HG03060 (cell line): ENCODE data around the gene FAM163A.

Experiments
- ATAC-seq: cut with Tn5 transposase; IDR thresholded peaks from one replicate; pipeline ENCODE4 v1.9.1; 2021; ENCODE audit warnings: low read depth, moderate number of reproducible peaks; ENCODE audit not compliant: unreplicated experiment

Gene FAM163A

DNA sequence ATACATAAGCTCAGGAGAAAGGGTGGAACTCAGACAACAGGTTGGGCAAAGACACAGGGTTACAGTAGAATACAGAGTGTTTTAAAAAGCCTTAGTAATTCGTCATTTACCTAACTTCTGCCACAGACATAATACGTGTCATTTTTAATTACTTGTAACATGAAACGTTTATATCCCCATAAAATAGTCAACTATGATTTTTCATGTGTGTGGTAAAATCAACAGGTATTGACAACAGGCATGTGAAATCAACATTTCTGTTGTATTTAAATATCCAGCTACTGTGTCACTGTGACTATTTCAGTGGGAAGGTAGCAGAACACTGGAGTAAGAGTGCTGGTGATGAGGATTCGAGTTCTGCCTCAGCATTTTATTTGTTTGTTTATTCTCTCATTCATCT lies 5.7 kb downstream of the FAM163A start:
- ATAC-seq = no peak

DNA sequence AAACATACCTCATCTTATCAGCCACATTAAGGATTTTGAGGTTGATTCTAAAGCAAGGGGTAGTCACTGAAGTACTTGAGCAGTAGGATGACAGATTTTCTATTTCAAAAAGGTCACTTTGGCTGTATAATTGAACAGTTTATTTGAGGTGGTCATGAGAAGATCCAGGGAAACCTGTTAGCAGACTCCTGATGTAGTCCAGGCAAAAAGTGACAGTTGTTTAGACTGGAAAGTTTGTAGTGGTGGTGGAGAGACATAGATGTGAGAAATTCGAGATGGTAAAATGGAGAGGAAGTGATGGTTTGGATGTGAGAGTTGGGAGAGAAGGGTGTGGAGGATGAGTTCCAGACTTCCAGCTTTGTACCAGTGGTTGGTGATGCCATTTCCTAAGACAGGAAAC lies 7.5 kb downstream of the FAM163A start:
- ATAC-seq = no peak

GRCh38 chr1:179753061-179753460 lies 10.0 kb downstream of the FAM163A start:
- ATAC-seq = no peak

- no peak for ATAC-seq
Measured at GRCh38 chr1:179754041-179754624, 11.0 kb downstream of the FAM163A start.

GRCh38 chr1:179757933-179758332 lies 14.8 kb downstream of the FAM163A start:
- ATAC-seq = no peak

DNA sequence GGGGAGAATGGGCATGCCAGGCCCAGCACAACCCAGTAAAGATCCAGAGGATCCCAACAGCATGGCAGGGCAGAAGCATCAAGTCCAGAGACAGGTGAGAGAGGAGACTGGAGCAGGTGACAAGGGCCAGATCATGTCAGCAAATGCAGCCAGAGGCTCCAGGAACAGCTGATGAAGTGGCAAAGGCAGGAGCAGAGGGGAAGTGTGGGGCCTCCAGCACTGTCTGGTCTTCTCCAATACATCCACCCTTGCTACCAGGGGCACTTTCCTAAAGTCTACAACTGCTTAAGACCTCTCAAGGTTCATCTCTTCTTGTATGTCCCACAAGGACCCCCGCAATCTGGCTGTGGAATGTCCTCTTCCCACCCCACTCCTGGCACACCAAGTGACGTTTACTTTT lies 17.4 kb downstream of the FAM163A start:
- ATAC-seq = no peak

GRCh38 chr1:179761296-179761695 lies 18.2 kb downstream of the FAM163A start:
- no peak for ATAC-seq

GRCh38 chr1:179761846-179762640 lies 19.0 kb downstream of the FAM163A start:
- no peak for ATAC-seq

- no peak for ATAC-seq
Measured at GRCh38 chr1:179767177-179767581, 24.1 kb downstream of the FAM163A start.

DNA sequence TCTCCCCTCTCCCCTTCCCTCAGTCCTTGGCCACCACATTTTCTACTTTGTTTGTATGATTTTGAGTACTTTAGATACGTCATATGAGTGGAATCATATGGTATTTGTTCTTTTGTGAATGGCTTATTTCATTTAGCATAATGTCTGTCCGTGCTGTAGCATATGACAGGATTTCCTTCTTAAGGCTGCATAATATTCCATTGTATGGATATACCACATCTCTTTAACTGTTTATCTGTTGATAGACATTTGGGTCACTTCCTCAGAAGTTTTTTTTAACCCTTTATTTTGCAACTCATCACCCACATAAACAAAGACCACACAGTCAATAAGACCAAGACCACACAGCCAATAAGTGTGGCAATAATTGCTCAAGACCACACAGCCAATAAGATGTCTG lies 24.9 kb downstream of the FAM163A start:
- ATAC-seq = no peak

DNA sequence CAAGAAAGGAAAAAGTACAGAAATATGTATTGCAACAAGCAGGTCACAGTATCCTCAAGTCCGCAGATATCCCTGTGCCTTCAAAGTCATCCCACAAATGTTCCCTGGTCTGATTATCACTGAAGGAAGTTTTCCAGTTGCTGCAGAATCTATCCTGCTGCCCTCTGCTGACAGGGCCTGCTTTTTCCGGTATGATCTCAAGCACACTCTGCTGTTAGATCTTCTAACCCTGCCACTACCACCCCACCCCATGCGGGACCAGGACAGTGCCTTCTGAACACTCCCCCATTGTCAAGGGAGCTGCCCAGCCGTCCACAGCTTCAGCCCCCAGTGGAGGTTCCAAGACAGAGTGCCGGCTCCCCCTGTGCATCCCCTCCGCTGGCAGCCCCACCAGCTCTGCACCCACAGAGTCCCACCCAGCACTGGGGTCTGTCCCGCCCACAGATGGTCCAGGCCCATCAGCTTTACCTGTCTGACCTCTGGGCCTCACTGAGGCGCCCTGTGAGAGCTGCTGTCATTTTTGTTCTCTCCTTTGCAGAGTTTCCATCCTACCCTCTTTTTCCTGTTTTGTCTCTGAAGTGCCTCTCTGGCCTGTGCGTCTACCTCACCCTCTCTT lies 27.9 kb downstream of the FAM163A start:
- ATAC-seq = no peak

GRCh38 chr1:179773264-179773663 lies 30.2 kb downstream of the FAM163A start:
- ATAC-seq = no peak

GRCh38 chr1:179774000-179774399 lies 30.9 kb downstream of the FAM163A start:
- ATAC-seq = no peak

- no peak for ATAC-seq
Measured at GRCh38 chr1:179774566-179774965, 31.5 kb downstream of the FAM163A start.

DNA sequence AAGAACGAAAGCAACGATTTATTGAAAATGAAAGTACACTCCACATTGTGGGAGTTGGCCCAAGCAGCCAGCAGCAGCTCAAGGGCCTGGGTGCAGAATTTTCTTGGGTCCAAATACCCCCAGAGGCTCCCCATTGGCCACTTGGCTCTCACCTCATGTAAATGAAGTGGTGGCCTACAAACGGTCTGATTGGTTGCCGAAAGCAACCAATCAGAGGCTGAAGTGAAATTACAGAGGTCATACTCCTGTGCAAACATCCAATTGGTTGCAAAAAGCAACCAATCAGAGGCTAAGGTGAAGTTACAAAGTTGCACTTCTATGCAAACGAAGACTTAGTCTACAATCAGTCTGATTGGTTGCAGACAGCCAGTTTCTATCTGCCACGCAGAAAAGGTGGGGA lies 31.9 kb downstream of the FAM163A start:
- ATAC-seq = no peak

DNA sequence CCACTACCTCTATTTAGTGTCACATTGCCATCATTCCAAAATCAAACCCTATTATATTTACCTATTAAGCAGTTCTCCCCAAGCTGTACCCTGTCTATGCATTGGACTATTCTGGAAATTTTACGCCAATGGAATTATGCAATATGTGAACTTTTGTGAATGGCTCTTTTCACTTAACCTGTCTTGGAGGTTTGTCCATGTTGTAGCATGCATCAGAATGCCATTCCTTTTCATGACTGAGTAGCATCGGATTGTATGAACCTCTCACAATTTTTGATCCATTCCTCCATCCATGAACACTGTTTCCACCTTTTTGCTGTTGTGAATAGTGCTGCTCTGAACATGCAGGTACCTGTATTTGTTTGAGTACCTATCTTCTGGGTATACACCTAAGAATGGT lies 33.7 kb downstream of the FAM163A start:
- ATAC-seq = no peak

- no peak for ATAC-seq
Measured at GRCh38 chr1:179777731-179778130, 34.6 kb downstream of the FAM163A start.

DNA sequence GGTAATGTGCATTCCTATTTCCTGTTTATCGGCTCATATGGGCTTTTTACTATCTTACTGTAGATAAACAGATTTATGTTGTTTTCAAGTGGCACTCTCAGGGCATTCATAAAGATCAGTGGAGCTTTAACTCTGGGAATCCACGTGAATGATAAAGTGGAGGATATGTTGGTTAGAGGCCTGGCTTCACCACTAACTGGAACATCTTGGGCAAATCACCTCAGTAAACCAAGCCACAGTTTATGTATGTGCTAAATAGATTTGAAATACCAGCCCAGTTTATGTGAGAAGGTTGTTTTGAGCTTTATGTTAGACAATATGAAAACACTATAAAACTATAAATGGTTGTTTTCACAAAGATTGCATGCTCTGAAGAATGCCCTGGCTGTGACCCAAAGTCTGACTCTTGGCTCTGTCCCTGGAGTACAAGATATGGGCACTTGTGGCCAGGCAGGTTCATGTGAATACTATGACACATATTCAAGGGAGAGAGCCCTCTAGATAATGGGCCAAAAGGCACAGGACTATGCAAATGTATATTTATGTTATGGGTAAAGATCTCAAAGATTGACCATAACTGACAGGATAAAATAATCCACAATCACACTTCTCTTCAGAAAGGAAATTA lies 36.7 kb downstream of the FAM163A start:
- ATAC-seq = no peak

DNA sequence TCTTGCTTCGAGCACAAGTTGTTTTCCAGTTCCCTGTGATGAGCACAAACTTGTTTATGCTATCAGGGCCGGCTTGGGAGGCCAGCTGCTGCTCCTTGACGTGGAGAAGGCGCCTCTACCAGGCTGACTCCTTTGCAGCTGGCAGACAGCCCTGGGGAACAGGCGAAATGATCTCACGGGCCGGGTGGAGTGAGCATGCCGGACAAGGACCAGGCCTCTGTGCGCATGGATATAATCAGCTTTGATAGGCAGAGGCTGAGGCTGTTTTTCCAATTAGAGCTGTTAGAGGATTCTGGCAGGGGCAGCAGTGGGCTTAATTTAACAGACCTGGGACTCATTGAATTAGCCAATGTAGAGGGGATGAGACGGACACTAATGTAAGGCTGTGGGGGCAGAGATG lies 38.9 kb downstream of the FAM163A start:
- ATAC-seq = no peak

DNA sequence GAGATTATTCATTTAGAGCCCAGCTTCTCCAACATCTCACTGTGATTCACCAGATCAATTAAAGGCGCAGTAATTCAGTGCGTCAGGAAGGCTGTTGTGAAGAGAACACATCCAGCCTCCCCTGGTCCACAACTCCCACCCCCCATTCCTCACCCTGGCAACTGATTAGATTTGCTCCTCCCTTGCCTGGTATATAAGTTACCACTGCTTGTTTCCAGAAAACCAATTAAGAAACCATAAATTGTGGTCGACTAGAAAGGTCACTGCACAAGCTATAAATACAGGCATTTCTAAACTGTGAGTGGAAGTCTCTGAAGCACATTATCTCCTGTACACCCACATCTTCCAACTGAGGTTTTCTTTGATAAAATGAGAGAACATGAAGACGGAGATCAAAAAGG lies 41.9 kb downstream of the FAM163A start:
- ATAC-seq = no peak

GRCh38 chr1:179785728-179786127 lies 42.6 kb downstream of the FAM163A start:
- ATAC-seq = no peak
